Esophagus squamous epithelium (tissue), 5 donors: Measurements from ENCODE around the gene UBE2O. TPM values are rescaled to one million over a fixed set of nuclear protein-coding genes. Genes with fewer than 3 reads are reported as not detected.
A peak's percentile ranks its signal among the peaks of the same experiment; 100 is the strongest.

ENCODE experiments used
- DNase-seq: peaks from one replicate; lab custom pipeline; 2025; lab: John Stamatoyannopoulos, UW
- H3K27ac ChIP-seq, 4 donors: fragments of 200-600 bp; sonication (generic); one replicate each; pipeline ENCODE4 v1.5.1; 2016 to 2019; ENCODE audit warnings: mild to moderate bottlenecking in 1 of 4
- H3K27me3 ChIP-seq, 4 donors: fragments of 200-600 bp; sonication (generic); 1 replicate in 3 of 4; 2 replicates in 1 of 4; pipeline versions ENCODE4 v1.5.1 to v1.6.0; 2017 to 2021; ENCODE audit warnings: antibody characterized with exemption in 1 of 4
- H3K36me3 ChIP-seq, 3 donors: fragments of 200-600 bp; sonication (generic); one replicate each; pipeline ENCODE4 v1.5.1; 2016 to 2019
- H3K4me1 ChIP-seq, 3 donors: fragments of 200-600 bp; sonication (generic); one replicate each; pipeline ENCODE4 v1.5.1; 2017 to 2019
- H3K4me3 ChIP-seq, 4 donors: fragments of 200-600 bp; sonication (generic); 1 replicate in 3 of 4; 2 replicates in 1 of 4; pipeline ENCODE4 v1.5.1; 2016 to 2019; ENCODE audit warnings: mild to moderate bottlenecking in 2 of 4, moderate library complexity in 1 of 4
- H3K9me3 ChIP-seq, 3 donors: fragments of 200-600 bp; sonication (generic); one replicate each; pipeline ENCODE4 v1.5.1; 2016 to 2019
- CTCF ChIP-seq, 6 experiments: fragments of 450-650 bp in 4 of 6; fragments of 200-600 bp in 2 of 6; sonication (generic) in 2 of 6; IDR thresholded peaks; one replicate each; pipeline ENCODE4 v1.5.1; 2016 to 2019; ENCODE audit warnings: antibody characterized with exemption in 6 of 6, mild to moderate bottlenecking in 4 of 6, moderate library complexity in 4 of 6
- POLR2A ChIP-seq, 4 donors: fragments of 450-650 bp; IDR thresholded peaks; one replicate each; pipeline ENCODE4 v1.6.1; 2017; ENCODE audit warnings: antibody characterized with exemption in 4 of 4, mild to moderate bottlenecking in 4 of 4, moderate library complexity in 3 of 4
- WGBS, 2 donors: methylation state at CpG; one replicate each; pipeline ENCODE4 v1.1.5; 2018; 5-methylcytosine and 5-hydroxymethylcytosine counted together
- intact Hi-C: fragments of 100-400 bp; cut with DNase I; formaldehyde crosslinking; loops from one replicate; pipeline ENCODE4 v1.15.0; 2022
- total RNA-seq, 4 donors: library from RNA; depleted of rRNA; stranded (reverse); fragments of >200 nt; gene quantifications; one replicate each; pipeline ENCODE4 v1.1.0, GENCODE V29; 2016
- donor health status: DM: yes; HTN: yes; CAD: no.

UBE2O gene
- total RNA-seq, 4 donors from 2014 or later = 11.9 to 19.8 (median 16.3) TPM

- intact Hi-C loops = no loop called here
- Histone ChIP-seq H3K27ac (no peak overlapping the region), H3K27me3 (no peaks in the 10 kb centered on the region), H3K4me1 (peaks cover 38 to 97% (median 51%) of the 10 kb centered on the region in 3 donors), H3K9me3 (no peaks in the 10 kb centered on the region), H3K4me3 (no peak overlapping the region), H3K36me3 (no peaks in the 10 kb centered on the region)
- no peak for DNase-seq
- WGBS, 2 donors = 89 to 90% methylated on average over 5 to 6 of the region's 6 CpGs
- no peak for TF ChIP-seq CTCF (IDR thresholded peaks at IDR 0.05)
- no peak for TF ChIP-seq POLR2A (IDR thresholded peaks at IDR 0.05)
These were observed 43.5 kb upstream of the UBE2O start for GRCh38 chr17:76496464-76496863.

- H3K4me3 ChIP-seq = no peak overlapping the region
- TF ChIP-seq CTCF (IDR thresholded peaks at IDR 0.05) = no peak
- TF ChIP-seq POLR2A (IDR thresholded peaks at IDR 0.05) = no peak
- 75 to 79% methylated on average over 4 to 7 of the region's 16 CpGs for WGBS, 2 donors
- H3K27me3 ChIP-seq = no peaks in the 10 kb centered on the region
- no peak for DNase-seq
- no peaks in the 10 kb centered on the region for H3K9me3 ChIP-seq
- peak overlapping the region in 1 of 4 donors; percentile 5 for H3K27ac ChIP-seq
- intact Hi-C loops = no loop called here
- no peaks in the 10 kb centered on the region for H3K36me3 ChIP-seq
- H3K4me1 ChIP-seq = peaks cover 43 to 97% (median 56%) of the 10 kb centered on the region in 3 donors
These were observed 42.9 kb upstream of the UBE2O start for GRCh38 chr17:76495663-76496400.

- H3K27me3 ChIP-seq = no peaks in the 10 kb centered on the region
- WGBS, 2 donors = 42 to 50% methylated on average over 3 to 4 of the region's 21 CpGs
- TF ChIP-seq CTCF (IDR thresholded peaks at IDR 0.05) (no peak), POLR2A (IDR thresholded peaks at IDR 0.05) (no peak)
- H3K4me3 ChIP-seq = peak overlapping the region in 3 of 4 donors; percentile 11 to 46 (median 12)
- no peaks in the 10 kb centered on the region for H3K36me3 ChIP-seq
- H3K9me3 ChIP-seq = no peaks in the 10 kb centered on the region
- peak overlapping the region; percentile 75 to 90 (median 85) for H3K27ac ChIP-seq
- peaks cover 46 to 90% (median 53%) of the 10 kb centered on the region in 3 donors for H3K4me1 ChIP-seq
- intact Hi-C loops = no loop called here
- DNase-seq = no peak
These were observed 40.7 kb upstream of the UBE2O start for GRCh38 chr17:76493505-76494167.

GRCh38 chr17:76492989-76493501, 40.1 kb upstream of the UBE2O start:
- intact Hi-C loops = no loop called here
- TF ChIP-seq POLR2A (IDR thresholded peaks at IDR 0.05) (peak in 2 of 4 donors; percentile 32 to 43), CTCF (IDR thresholded peaks at IDR 0.05) (no peak)
- Histone ChIP-seq H3K36me3 (peaks cover 0 to 3% (median 0%) of the 10 kb centered on the region in 3 donors), H3K27me3 (no peaks in the 10 kb centered on the region), H3K27ac (peak overlapping the region; percentile 75 to 90 (median 85)), H3K9me3 (no peaks in the 10 kb centered on the region), H3K4me1 (peaks cover 42 to 84% (median 47%) of the 10 kb centered on the region in 3 donors), H3K4me3 (peak overlapping the region in 3 of 4 donors; percentile 11 to 46 (median 12))
- 6% methylated on average over 9 of the region's 15 CpGs; no CpG with 5 or more reads in 1 of the 2 donors for WGBS, 2 donors
- no peak for DNase-seq
